Chondrocyte (in vitro differentiated cells): Measurements from ENCODE around the gene B4GALT5. TPM values are rescaled to one million over a fixed set of nuclear protein-coding genes. Genes with fewer than 3 reads are reported as not detected.

Source experiments
- DNase-seq: peaks from one replicate; pipeline ENCODE4 v3.0.0; 2021; ENCODE audit warnings: mixed read lengths, low spot score
- H3K27ac Mint-ChIP-seq: one replicate; pipeline ENCODE4 v1.8.0; 2021; ENCODE audit warnings: mild to moderate bottlenecking, moderate library complexity, mixed read lengths; ENCODE audit not compliant: unreplicated experiment
- H3K27me3 Mint-ChIP-seq: 2 replicates; pipeline ENCODE4 v1.8.0; 2021; ENCODE audit warnings: low read depth, mixed read lengths
- H3K36me3 Mint-ChIP-seq: 2 replicates; pipeline ENCODE4 v1.8.0; 2021; ENCODE audit warnings: low read depth, mixed read lengths
- H3K4me1 Mint-ChIP-seq: 2 replicates; pipeline ENCODE4 v1.8.0; 2021; ENCODE audit warnings: low read depth, mild to moderate bottlenecking, mixed read lengths
- H3K4me3 Mint-ChIP-seq: one replicate; pipeline ENCODE4 v1.8.0; 2021; ENCODE audit warnings: mild to moderate bottlenecking, moderate library complexity, mixed read lengths; ENCODE audit not compliant: unreplicated experiment
- H3K9me3 Mint-ChIP-seq: 2 replicates; pipeline ENCODE4 v1.8.0; 2021; ENCODE audit warnings: low read depth, mixed read lengths
- total RNA-seq: library from RNA; stranded (reverse); gene quantifications from 3 replicates; pipeline ENCODE4 v1.2.1, GENCODE V29; 2021
- TF ChIP-seq, protein P1 (sequence below): fragments of 200-600 bp; sonication (generic); IDR thresholded peaks from 2 replicates; pipeline ENCODE4 v1.5.0; 2021; ENCODE audit warnings: antibody characterized with exemption, mild to moderate bottlenecking, moderate library complexity

Gene B4GALT5
- total RNA-seq, 1 donor from 2014 or later = 56.1 TPM

DNA sequence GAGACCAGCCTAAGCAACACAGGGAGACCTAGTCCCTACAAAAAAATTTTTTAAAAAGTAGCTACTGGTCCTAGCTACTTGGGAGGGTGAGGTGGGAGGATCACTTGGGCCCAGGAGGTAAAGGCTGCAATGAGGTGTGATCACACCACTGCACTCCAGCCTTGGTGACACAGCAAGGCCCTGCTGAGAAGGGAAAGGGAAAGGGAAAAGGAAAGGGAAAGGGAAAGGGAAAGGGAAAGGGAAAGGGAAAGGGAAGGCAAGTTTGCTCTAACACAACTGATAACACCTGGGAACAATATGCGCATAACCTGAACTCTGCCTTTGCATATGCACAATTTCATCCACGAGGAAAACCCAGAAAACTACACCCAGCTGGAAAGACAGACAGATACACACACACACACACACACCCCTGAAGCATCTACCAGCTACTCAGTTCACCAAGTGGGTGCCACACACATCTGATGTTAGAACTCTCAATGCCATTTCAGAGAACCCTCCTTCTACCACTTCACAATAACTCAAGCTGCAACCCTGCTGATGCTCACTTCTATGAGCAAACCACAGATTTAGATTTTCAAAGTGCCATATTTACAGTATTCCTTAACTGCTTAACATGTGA, 19.1 kb downstream of the B4GALT5 start:
- no peaks in the 10 kb centered on the region for H3K36me3 Mint-ChIP-seq
- no peak for DNase-seq
- H3K4me3 Mint-ChIP-seq = no peak overlapping the region
- peaks cover 80% of the 10 kb centered on the region for H3K4me1 Mint-ChIP-seq
- TF ChIP-seq, protein P1, sequence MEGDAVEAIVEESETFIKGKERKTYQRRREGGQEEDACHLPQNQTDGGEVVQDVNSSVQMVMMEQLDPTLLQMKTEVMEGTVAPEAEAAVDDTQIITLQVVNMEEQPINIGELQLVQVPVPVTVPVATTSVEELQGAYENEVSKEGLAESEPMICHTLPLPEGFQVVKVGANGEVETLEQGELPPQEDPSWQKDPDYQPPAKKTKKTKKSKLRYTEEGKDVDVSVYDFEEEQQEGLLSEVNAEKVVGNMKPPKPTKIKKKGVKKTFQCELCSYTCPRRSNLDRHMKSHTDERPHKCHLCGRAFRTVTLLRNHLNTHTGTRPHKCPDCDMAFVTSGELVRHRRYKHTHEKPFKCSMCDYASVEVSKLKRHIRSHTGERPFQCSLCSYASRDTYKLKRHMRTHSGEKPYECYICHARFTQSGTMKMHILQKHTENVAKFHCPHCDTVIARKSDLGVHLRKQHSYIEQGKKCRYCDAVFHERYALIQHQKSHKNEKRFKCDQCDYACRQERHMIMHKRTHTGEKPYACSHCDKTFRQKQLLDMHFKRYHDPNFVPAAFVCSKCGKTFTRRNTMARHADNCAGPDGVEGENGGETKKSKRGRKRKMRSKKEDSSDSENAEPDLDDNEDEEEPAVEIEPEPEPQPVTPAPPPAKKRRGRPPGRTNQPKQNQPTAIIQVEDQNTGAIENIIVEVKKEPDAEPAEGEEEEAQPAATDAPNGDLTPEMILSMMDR = no peak
- no peaks in the 10 kb centered on the region for H3K9me3 Mint-ChIP-seq
- peak overlapping the region; percentile 54 for H3K27ac Mint-ChIP-seq
- H3K27me3 Mint-ChIP-seq = no peaks in the 10 kb centered on the region

DNA sequence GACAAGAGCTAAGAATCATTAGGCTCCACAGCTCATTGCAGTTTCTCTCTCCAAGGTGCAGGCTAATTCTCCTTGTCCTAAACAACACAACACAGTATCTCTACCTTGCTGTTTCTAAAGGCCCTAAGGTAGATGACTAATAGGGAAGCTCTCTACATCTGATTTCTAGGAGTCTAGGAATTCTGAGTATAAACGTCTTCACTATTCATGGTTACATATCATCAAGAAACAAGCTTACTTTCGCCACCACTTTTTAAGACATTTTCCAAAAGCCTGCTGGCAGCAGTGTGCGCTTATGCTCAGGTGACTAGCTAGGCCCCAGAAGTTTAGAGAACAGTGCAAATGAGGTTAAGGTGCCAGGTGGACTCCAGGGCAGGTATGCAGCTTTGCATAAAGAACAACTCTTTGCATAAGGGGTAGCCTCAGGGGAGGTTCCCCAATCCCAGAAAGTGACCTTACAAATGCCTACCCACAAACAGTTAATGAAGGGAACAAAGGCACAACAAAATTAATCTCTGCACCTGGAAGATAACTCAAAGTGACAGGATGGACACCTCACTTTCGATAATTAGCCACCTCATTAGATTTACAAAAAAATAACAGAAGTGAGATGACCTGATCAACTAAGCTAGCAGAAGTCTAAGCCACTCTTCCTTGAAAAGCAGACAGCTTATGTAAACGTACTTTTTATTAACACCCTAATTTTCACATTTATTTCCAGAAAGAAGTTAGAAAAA, 20.1 kb downstream of the B4GALT5 start:
- Mint-ChIP-seq H3K27ac (no peak overlapping the region), H3K9me3 (no peaks in the 10 kb centered on the region), H3K4me1 (peaks cover 80% of the 10 kb centered on the region), H3K36me3 (no peaks in the 10 kb centered on the region), H3K27me3 (no peaks in the 10 kb centered on the region), H3K4me3 (no peak overlapping the region)
- TF ChIP-seq, protein P1 = no peak
- DNase-seq = no peak

DNA sequence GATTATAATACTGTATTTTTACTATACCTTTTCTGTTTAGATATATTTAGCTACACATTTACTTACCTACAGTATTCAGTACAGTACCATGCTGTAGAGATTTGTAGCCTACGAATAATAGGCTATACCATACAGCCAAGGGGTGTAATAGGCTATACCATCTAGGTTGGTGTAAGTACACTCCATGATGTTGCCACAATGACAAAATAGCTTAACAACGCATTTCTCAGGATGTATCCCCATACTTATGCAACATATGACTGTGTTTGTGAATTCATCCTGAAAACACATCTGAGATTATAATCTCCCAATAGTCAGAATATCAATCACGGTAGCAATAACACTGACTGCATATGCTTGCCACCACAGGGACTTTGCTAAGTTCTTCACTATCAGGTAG, 20.7 kb downstream of the B4GALT5 start:
- no peaks in the 10 kb centered on the region for H3K9me3 Mint-ChIP-seq
- H3K27ac Mint-ChIP-seq = no peak overlapping the region
- H3K4me3 Mint-ChIP-seq = no peak overlapping the region
- TF ChIP-seq, protein P1 = no peak
- no peaks in the 10 kb centered on the region for H3K27me3 Mint-ChIP-seq
- H3K36me3 Mint-ChIP-seq = no peaks in the 10 kb centered on the region
- no peak for DNase-seq
- H3K4me1 Mint-ChIP-seq = peaks cover 83% of the 10 kb centered on the region

DNA sequence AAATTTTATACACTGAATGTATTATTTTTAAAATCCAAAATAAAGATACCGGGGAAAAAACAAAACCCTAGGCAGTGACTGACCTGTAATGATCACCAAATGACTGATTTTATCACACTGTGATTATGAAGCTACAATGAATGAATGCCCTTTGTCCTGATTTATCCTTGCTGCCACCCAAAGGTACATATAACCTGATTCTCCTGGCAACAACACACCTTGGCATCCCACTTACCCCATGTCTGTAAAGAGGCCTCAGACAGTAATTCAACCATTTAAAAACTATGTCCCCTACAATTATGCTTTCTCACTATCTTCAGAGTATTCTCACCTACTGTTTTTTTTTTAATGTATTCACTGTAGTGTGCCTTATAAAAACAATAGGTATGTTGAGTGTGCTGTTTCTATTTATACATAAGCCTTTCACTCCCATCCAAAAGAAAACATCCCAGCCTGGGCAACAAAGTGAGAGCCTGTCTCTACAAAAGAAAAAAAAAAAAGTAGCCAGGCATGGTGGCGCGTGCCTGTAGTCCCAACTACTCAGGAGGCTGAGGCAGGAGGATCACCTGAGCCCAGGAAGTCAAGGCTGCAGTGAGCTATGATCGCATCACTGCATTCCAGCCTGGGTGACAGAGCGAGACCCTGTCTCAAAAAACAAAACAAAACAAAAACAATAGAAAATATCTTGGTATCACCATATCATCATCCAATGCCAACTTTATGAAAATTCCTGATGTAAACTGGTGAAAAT, 21.7 kb downstream of the B4GALT5 start:
- H3K36me3 Mint-ChIP-seq = no peaks in the 10 kb centered on the region
- H3K4me3 Mint-ChIP-seq = no peak overlapping the region
- TF ChIP-seq, protein P1 = no peak
- peak overlapping the region; percentile 9 for H3K27ac Mint-ChIP-seq
- H3K27me3 Mint-ChIP-seq = no peaks in the 10 kb centered on the region
- DNase-seq = no peak
- H3K9me3 Mint-ChIP-seq = no peaks in the 10 kb centered on the region
- peaks cover 85% of the 10 kb centered on the region for H3K4me1 Mint-ChIP-seq

DNA sequence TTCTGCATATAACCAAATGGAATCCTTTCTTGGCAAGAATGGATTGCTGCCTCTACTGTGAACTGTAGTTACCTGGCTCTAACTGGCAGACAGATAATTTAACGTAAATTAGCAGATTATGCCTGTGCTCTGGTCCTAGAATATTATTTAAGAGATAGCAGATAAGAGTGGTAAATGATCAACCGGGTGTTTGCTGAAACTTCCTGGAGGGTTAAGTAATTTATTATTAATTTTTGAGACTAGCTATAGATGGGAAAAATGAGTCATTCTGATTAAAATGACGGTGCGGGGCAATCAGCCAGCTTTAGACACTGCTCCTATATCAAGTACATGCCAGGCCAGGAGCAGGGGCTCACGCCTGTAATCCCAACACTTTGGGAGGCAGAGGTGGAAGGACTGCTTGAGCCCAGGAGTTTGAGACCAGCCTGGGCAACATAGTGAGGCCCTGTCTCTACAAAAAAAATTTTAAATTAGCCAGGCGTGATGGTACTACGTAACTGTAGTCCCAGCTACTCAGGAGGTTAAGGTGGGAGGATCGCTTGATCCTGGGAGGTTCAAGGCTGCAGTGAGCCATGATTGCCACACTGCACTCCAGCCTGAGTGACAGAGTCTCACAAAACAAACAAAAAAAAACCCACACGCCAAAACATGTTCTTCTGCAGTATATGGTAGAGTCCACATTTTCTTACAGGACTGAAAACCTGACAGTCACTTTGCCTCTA, 22.6 kb downstream of the B4GALT5 start:
- no peaks in the 10 kb centered on the region for H3K9me3 Mint-ChIP-seq
- H3K4me1 Mint-ChIP-seq = peaks cover 82% of the 10 kb centered on the region
- peak overlapping the region; percentile 86 for H3K27ac Mint-ChIP-seq
- no peaks in the 10 kb centered on the region for H3K27me3 Mint-ChIP-seq
- no peak for DNase-seq
- no peaks in the 10 kb centered on the region for H3K36me3 Mint-ChIP-seq
- H3K4me3 Mint-ChIP-seq = no peak overlapping the region
- TF ChIP-seq, protein P1 = no peak
